DND-41 (cell line): ENCODE results near the gene SPINT2.

ENCODE experiments used
- CTCF ChIP-seq: IDR thresholded peaks from 2 replicates; pipeline ENCODE4 v1.5.1; 2012; ENCODE audit warnings: borderline replicate concordance, low read length, moderate library complexity, mild to moderate bottlenecking; ENCODE audit not compliant: poor library complexity, severe bottlenecking; ENCODE audit errors: extremely low read depth
- EZH2 ChIP-seq: IDR thresholded peaks from 3 replicates; pipeline ENCODE4 v1.6.1; 2012; ENCODE audit warnings: borderline replicate concordance, low read depth, mild to moderate bottlenecking, moderate library complexity, low read length, inconsistent platforms; ENCODE audit not compliant: severe bottlenecking

DNA sequence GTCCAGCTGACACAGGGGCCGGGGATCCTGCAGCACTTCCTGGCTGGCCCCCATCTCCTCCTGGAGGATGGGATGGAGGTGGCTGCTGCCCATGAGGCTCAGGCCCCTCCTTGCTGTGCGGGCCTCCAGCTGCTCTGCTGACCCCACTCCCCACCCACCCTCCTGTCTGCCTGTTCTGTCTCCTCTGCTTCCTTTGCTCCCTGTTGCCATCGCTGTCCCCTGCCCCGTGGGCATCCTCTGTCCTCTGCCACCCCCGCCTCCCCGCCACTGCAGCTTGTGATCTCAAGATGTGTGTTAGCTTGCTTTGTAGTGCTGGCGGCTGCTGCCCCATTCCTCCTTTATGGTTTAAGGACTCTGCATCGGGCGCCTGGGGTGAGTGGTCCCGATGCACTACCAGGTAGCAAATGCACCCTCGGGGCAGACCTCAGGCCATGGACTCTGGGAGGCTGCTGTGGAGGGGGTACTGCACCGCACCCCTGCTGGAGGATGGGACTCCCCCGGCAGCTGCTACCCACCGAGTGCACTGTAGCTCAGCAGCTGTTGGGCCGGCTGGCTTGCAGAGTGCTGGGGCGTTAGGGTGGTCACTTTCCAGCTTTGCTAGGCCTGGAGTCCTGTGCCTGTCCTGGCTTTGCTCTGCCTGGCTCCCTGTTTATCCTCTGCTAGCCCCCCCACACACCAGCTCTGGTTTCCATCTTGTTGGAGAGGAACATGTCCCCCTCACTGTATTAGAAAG lies 23.9 kb downstream of the SPINT2 start:
- TF ChIP-seq CTCF (no peak), EZH2 (no peak)
